HUDEP-2 (cell line): ENCODE results near the gene ZNF423.

ENCODE experiments used
- DNase-seq, 76 experiments: peaks; one replicate each; lab custom pipeline; 2025; ENCODE audit not compliant: unreplicated experiment in 76 of 76; lab: John Stamatoyannopoulos, UW

Gene ZNF423

GRCh38 chr16:49793244-49793643 lies 62.7 kb downstream of the ZNF423 start:
- no peak for DNase-seq

DNA sequence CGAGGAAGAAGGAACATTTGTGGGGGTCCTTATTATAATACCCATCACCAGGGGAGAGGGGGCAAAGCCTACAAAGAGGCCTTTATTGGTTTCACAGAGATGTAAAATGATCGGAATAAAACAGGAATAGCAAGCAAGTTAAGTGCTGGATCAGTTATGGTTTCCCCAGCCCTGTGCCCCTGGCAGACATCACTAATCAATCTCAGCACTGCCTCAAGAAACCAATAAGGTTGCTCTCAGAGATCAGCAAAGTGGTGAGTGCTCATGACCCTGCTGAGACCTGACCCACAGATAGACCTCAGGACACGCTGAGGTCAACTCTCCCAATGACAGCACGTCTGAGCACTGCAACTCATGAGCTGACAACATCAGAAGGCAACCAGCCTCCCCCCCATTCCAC lies 66.3 kb downstream of the ZNF423 start:
- DNase-seq: no peak

GRCh38 chr16:49788986-49789385 lies 66.9 kb downstream of the ZNF423 start:
- no peak for DNase-seq

DNA sequence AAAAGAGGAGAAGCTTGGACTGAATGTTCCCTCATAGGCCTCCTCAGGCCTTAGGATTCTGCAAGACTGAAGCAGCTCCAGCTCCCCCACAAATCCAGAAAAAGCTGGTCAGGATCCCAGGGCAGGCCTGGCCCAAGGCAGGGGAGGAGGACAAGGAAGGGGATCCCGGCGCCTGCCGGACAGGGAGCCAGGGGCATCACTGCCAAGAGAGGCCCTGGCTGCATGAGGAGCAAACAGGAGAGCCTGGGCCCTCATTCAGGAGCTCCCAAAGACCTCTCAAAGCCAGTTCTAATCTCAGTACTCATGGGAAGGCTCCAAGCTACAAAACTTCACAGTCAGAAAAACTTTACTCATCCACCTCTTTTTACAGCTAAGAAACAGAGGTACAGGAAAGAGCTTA lies 67.3 kb downstream of the ZNF423 start:
- no peak for DNase-seq

- DNase-seq: no peak
Observed at GRCh38 chr16:49786926-49787557, 68.9 kb downstream of the ZNF423 start.

DNA sequence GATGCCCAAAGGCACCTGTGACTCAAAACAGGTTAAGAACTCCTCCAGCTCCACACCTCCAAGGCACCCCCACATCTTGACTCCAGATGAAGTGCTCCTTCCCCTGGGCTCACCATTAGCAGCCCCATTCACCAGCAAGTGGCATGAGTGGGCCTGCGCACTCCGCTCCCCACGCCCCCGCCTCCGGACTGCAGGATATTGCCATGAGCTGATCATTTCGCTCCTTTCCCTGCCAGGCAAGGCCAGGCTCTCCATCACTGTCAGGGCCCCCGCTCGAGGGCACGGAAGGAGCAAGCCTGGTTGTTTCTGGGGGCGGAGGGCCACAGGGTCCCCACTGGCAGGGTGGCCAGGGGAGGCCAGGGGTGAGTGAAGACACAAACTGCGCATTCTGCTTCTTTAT lies 69.9 kb downstream of the ZNF423 start:
- DNase-seq: no peak

- no peak for DNase-seq
Observed at GRCh38 chr16:49782405-49782804, 73.5 kb downstream of the ZNF423 start.

GRCh38 chr16:49781401-49781800 lies 74.5 kb downstream of the ZNF423 start:
- DNase-seq: no peak

DNA sequence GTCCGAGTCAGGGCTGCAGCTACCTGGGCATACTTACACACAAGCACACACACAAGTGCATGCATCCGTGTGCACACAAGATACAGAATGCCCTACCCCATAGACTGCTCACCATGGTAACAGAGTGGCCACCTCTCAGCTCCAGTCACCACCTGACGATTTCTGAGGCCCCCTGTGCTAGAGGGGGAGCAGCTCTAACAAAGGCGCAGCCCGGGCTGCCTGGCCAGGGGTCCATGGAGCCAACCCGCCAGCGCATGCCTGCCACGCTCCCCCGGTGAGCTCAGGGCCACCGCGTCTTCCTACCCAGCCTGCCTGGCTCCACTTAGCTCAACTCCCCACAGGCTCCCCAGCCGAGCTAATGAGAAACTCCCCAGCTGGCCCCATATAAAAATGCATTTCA lies 75.5 kb downstream of the ZNF423 start:
- DNase-seq: no peak

- no peak for DNase-seq
Observed at GRCh38 chr16:49779979-49780378, 75.9 kb downstream of the ZNF423 start.

DNA sequence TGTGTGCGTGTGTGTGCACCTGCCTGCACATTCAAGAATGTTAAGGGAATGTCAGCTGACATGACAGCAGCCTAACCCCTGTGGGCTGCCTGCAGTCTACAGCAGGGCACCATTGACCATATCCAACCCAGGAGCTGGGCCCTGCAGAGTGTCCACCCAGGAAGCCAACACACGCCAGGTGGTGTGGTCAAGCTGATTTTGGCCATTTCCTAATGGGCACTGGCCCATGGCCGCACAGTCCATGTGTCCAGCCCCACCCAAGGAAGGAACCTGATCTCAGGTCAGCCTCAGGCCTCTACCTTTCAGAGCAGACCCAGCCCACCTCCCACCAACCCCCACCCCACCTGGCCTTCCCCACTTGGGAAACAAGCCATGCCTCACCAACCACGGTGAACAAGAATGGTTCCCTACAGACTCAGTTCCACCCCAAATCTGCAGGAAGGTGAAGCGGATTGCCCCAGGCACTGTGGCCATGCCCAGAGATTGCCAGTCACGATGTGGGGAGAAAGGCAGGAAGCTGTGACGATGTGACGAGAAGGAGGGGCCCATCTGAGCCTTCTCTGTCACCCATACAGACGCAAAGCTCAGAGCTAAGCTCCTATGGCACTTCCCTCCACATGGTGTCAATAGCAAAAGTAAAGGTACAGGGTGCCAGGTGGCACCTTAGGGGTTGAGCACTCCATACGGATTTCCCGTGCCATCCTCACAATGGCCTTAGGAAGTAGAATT lies 77.5 kb downstream of the ZNF423 start:
- no peak for DNase-seq

GRCh38 chr16:49776734-49777133 lies 79.2 kb downstream of the ZNF423 start:
- DNase-seq: no peak

- DNase-seq: no peak
Observed at GRCh38 chr16:49776085-49776595, 79.8 kb downstream of the ZNF423 start.

DNA sequence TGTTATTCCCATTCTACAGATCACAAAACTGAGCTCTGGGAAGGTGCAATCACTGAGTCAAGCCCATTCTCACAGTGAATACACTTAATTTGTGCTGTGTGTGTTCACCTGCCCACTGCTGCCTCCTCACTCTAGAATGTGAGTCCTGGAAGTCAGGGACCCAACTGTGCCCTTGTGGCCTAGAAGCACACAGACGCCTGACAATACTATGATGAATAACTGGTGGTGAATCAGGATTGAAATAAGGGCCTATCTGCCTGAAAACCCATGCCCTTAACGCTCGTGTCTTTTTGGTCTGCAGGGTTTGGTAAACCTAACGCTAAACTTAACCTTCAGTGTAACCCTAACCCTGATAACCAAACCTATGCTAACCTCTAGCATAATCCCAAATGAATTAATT lies 80.3 kb downstream of the ZNF423 start:
- no peak for DNase-seq

DNA sequence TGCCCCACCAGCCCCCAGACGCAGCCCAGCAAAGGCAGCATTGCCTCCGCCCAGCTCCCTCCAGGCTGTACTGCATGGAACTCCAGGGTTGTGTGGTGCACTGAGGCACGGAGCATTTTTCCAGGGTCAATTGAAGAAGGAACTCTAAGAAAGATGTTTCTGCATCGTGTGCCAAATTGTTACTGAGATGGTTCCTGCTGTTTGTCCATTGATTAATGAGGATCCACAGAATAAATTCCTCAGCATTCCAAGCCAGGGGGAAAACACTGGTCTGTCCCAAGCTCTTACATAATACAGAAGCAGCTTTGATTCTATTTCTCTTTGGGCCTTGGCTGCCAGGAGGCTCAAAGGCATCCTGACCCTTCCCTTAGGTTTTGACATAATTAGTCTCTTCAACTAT lies 80.9 kb downstream of the ZNF423 start:
- DNase-seq: no peak

- DNase-seq: no peak
Observed at GRCh38 chr16:49773534-49774475, 82.1 kb downstream of the ZNF423 start.

DNA sequence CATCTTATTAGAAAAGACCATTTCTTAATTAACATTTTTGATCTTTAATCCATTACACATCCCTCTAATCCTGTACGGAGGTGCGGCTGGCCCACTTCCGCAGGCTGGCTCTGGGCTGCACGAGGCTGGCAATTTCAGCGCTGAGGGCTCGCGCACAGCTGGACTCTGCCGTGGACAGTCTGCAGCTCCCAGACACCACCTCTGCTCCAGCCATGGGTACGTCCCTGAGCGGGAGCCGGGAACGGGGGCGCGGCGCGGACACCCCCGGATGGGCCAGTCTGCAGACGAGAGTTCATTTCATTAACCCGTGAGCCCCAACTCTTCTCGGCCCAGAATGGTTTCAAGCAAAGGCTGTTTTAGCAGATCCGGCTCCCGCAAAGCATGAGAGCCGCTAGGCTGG lies 87.9 kb downstream of the ZNF423 start:
- no peak for DNase-seq

DNA sequence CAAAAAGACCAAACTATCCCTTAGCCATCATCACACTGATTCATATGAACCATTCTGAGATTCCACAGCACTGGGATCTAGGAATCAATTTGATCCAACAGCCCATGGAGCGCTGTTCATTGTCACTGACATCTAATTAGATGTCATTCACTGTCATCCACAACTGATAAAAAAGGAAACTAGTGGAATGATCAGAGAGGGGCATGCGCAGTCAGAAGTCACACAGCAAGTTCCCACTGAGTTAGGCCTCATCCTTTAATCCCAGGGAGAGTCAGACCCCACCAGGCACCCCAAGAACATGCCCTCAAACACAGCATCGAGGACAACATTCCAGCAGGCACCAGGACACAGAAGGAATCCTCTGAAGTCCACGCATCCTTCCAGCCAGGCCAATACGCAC lies 88.5 kb downstream of the ZNF423 start:
- DNase-seq: no peak

DNA sequence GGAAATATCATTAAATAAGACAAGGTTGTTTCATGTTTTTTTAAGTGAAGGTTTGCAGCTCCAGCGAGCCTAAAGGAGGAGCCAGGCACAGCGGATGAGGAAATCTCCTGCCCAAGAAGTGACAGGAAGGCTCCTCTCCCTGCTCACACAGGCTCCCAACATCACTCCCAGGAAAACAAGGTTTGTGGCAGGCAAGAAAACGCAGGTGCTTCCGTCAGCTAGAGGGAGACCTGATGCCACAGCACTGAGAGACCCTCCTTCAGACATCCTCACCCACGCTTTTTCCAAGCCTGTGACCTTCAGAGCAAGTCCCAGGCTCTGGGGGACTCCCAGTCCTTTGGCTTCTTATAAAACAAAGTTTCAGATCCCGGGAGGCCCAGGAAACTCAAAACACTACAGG lies 89.7 kb downstream of the ZNF423 start:
- DNase-seq: no peak

DNA sequence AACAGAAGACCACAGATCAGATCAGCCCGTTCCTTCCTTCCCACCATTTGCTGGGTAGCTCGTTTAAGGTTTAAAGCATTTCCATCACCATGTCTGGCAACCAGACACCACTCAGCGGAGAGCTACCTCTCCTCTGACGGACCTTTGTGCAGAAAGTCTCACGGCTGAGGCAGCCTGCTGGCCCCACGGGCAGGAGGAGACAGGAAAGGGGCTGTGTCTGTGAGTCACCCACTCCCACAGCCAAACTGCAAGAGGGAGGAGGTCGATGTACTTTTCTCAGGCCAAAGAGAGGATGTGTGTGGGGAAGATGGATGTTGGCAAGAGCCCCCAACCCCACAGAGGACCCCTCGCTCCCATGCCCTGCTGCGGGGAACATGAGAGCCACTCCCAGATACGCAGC lies 92.1 kb downstream of the ZNF423 start:
- no peak for DNase-seq

DNA sequence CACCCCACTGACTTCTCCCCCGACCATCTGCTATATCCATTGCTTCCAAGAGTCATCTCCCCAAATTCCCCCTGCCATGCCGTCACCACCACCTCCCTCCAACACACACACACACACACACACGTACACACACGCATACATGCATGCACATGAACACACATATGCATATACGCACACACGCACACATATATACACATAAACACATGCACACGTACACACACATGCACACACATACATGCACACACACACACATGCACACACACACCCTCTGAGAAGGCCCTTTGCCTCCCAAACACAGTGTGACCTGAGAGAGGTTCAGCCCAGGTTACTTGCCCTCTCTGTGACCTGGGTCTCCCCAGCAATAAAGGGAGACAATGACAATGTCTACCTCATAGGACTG lies 95.1 kb downstream of the ZNF423 start:
- DNase-seq: no peak
